Stimulated activated CD4-positive, alpha-beta T cell treated with anti-CD3 and anti-CD28 coated beads, Interleukin-4, amount 100 ng/mL, for 4 hours (primary cell): Measurements from ENCODE around the gene RMDN2.
"Not testable (repeated sequence)": the region's sequence is repeated elsewhere in the genome, so short reads cannot be mapped to it uniquely, and the experiment has no call there.

ENCODE experiments used
- DNase-seq, 2 experiments: peaks; one replicate each; pipeline ENCODE4 v3.0.0-alpha.2; 2020

RMDN2 gene

DNA sequence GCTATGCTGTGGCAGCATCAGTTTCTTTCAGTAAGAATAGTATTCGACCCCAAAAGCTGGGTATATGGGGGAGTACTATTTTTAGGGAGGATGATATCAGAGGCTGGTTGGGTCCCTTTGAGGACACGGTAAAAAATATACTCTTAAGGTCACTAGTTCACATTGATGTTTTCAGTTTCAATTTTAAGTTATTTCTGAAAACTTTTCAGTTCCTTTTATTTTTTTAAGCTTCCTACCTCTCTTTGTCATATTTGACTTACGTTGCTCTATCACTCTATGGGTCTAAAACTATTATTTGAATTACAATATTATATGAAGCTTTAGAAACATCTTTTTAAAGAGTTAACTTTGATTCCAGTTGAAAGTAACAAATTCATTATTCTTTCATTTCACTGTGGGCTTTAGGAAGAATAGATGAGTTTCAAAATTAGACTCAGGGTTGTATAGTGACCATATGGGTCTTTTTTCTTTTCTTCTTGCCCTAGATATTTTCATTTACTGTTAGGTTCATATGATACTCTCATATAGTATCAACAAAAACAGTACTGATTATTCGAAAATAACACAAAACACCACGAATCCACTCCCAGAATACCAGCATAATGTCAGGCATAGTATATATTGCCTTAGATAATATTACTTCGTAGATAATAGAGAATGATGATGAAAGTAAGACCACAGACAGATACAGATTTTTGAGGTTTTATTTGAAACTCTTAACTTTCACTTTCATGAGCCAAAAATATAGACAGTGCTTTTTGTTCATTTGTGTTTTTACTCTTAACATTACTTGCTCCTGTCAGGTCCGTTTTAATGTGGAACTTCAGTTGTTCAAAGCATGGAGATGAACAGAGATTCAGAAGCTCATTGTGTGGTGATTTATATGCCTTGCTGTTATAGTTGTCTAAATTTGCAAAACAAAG, 9.8 kb downstream of the RMDN2 start:
- DNase-seq = no peak

DNA sequence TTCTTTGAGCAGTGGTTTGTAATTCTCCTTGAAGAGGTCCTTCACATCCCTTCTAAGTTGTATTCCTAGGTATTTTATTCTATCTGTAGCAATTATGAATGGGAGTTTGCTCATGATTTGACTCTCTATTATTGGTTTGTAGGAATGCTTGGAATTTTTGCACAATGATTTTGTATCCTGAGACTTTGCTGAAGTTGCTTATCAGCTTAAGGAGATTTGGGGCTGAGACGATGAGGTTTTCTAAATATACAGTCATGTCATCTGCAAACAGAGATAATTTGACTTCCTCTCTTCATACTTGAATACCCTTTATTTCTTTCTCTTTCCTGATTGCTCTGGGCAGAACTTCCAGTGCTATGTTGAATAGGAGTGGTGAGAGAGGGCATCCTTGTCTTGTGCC, 12.5 kb downstream of the RMDN2 start:
- not testable (repeated sequence) for DNase-seq

DNA sequence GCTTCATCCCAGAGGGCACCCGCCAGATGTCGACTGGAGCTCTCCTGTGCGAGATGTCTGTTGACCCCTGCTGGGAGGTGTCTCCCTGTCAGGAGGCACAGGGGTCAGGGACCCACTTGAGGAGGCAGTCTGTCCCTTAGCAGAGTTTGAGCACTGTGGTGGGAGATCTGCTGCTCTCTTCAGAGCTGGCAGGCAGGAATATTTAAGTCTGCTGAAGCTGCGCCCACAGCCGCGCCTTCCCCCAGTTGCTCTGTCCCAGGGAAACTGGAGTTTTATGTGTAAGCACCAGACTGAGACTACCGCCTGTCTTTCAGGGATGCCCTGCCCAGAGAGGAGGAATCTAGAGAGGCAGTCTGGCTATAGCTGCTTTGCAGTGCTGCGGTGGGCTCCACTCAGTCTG, 16.2 kb downstream of the RMDN2 start:
- DNase-seq = not testable (repeated sequence)

DNA sequence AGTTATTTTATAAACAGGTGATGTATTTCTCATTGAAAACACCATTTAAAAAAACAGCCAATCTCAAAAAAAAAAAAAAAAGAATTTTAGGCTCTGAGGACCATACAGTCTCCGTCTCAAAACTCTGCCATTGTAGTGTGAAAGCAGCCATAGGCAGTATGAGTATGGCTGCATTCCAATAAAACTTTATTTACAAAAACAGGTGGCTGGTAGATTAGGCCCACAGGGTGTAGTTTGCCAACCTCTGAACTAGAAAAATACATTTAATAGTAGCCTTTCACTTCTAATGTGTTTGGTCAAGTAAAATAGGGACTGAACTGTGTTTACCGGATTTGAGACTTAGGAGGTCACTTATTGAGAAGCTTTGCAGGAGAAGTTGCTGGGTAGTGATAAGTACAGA, 19.2 kb downstream of the RMDN2 start:
- DNase-seq = no peak

DNA sequence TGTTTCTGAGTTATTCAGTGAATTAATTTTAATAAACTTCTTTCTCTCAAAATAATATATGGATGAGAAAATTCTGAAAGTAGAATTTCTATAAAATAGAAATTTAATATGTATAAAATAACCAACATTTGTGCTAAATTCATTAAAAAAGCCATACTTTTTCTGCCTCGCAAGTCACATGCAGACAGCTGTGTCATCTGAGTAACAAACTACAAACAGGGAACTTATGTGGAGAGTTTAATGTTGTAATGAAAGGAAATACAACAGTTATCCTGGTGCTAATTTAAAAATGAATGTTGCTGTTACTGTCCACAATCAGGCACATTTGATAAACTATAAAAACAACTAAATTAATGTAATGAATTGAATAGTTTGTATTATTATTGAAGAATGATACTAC, 22.2 kb downstream of the RMDN2 start:
- no peak for DNase-seq

DNA sequence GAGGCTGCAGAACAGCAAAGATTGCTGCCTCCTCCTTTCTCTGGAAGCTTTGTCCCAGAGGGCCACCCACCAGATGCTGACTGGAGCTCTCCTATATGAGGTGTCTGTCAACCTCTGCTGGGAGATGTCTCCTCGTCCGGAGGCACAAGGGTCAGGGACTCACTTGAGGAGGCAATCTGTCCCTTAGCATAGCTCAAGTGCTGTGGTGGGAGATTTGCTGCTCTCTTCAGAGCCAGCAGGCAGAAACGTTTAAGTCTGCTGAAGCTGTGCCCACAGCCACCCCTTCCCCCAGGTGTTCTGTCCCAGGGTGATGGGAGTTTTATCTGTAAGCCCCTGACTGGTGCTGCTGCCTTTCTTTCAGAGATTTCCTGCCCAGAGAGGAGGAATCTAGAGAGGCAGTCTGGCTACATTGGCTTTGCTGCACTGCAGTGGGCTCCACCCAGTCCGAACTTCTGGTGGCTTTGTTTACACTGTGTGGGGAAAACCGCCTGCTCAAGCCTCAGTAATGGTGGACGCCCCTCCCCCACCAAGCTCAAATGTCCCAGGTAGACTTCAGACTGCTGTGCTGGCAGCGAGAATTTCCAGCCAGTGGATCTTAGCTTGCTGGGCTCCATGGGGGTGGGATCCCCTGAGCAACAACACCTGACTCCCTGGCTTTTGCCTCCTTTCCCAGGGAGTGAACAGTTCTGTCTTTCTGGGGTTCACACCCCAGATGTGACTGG, 37.1 kb downstream of the RMDN2 start:
- not testable (repeated sequence) for DNase-seq

DNA sequence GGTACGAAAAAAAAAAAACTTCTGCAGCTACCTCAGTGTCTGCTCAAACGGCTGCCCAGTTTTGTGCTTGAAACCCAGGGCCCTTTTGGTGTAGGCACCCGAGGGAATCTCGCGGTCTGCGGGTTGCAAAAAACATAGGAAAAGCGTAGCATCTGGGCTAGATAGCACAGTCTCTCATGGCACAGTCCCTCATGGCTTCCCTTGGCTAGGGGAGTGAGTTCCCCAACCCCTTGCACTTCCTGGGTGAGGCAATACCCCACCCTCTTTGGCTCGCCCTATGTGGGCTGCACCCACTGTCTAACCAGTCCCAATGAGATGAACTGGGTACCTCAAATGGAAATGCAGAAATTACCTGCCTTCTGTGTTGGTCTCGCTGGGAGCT, 37.6 kb downstream of the RMDN2 start:
- not testable (repeated sequence) for DNase-seq

DNA sequence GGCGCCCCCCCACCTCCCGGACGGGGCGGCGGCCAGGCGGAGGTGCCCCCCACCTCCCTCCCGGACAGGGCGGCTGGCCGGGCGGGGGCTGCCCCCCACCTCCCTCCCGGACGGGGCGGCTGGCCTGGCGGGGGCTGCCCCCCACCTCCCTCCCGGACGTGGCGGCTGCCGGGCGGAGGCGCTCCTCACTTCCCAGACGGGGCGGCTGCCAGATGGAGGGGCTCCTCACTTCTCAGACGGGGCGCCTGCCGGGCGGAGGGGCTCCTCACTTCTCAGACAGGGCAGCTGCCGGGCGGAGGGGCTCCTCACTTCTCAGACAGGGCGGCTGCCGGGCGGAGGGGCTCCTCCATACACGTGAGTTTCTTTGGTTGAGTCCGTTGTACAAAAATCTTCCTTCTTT, 38.8 kb downstream of the RMDN2 start:
- DNase-seq = not testable (repeated sequence)

DNA sequence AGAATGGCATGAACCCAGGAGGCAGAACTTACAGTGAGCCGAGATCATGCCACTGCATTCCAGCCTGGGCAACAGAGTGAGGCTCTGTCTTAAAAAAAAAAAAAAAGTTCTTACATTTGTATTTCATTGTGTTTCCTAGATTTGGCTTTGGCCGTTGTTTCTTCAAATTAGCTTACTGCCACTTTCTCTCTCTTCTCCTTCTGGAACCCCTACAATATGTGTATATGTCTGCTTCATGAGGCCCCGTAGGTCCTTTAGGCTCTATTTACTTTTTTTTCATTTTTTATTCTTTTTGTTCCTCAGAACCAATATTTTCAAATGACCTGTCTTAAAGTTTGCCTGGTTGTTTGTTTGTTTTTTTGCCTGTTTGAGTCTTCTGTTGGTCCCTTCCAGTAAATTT, 41.2 kb downstream of the RMDN2 start:
- no peak for DNase-seq

DNA sequence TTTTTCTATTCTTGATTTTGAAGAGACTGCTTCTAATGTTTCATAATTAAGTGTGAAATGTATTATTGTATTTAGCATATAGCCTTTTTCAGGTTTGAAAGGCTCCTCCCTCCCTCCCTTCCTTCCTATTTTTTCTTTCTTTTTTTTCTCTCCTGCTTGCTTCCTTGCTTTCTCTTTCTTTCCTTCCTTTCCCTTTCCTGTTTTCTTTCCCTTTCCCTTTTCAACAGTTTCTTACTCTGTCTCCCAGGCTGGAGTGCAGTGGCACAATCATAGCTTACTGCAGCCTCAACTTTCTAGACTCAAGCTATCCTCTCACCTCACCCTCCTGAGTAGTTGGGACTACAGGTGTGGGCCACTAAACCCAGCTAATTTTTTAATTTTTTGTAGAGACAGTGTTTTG, 44.6 kb downstream of the RMDN2 start:
- DNase-seq = no peak

DNA sequence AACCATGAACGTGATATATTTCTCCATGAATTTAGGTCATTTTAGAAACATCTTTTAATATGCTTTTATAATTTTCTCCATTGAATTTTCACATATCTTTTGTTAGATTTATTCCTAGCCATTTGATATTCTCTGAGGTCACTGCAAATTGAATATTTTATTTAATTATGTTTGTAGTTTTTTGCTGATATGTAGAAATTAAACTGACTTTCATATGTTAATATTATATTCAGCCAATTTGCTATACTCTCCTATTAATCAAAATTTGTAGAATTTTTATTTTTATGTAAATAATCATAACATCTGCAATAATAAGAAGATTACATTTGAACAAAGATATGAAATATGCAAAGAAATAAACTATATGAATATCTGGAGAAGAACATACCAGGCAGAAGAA, 46.9 kb downstream of the RMDN2 start:
- DNase-seq = no peak

DNA sequence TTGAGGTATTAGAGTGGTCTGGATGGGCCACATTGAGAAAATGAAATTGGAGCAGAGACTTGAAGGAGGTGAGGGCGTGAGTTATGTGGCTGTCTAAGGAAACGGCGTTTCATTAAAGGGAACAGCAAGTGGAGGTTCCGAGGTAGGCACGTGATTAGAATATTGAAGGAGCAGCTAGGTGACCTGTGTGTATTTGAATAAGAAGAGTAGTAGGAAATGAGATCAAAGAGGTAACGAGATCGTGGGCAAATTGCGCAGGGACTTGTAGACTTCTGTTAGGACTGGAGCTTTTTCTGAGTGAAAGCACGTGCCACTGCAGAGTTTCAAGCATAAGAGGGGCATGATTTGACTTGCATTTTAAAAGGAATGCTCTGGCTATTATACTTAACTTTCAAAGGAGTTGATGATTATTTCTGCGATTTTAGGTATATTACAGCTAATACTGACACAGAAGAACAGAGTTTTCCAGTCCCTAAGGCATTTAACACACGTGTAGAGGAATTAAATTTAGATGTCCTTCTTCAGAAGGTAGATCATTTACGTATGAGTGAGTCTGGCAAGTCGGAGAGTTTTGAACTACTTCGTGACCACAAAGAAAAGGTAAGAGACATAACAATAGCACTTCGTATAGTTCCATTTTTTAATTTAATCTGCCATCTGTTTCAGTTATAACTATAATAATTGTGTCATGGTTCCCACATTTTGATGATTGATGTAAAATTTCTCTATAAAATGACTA, 48.7 kb downstream of the RMDN2 start:
- DNase-seq = no peak

DNA sequence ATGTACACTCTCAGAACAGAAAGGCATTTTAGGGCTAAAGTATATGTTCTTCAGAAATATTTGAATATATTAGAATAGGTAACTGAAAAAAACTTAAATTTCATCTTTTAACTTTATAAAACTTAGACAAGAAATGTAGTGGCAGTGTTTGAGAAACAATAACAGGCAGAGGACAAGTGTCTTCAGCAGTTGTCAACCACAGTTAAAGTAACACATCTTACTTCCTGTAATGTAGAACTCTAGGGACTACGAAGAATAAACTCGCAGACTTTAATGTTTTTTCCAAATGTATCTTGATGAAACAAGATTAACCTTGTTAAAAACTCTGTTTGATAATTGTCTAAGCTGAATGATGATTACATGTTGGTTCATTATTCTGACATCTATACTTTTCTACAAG, 50.7 kb downstream of the RMDN2 start:
- no peak for DNase-seq

DNA sequence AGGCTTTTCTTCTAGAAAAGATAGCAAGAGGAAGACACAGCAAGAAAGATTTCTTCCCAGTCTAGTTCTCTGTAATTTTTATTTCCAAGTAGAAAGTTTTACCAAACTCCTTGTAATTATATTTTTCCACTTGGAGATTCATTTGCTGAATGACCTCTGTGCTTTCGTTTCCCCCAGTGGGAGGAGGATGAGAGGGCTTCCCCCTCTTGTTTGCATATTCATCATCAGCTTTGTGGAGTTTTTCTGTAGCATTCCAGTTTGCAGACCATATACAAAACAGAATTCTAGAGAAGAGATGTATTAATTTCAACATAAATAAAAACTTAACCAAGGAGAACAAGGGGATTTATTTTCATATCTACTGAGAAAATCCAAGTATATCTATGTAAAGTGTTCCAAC, 51.3 kb downstream of the RMDN2 start:
- DNase-seq = no peak

DNA sequence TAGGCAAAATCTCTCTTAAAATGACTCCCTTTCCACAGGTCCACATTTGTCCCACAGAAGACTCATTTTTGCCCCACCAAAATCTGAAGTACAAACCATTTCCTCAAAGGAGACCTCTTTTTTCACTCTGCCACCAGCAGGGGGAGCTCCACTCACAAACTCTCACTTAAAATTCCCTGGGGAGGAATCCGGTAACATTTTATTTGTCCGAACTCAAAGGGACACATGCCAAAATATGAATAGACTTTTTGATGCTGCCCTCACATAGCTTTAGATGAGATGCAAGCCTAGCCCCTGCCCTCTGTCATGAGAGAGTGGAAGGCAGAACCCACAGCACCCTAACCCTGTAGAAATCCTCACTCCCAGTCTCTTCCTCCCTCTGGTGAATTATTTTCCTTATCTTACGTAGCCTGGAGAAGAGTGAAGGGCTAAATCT, 57.1 kb downstream of the RMDN2 start:
- peak; percentile 32 to 52 for DNase-seq

DNA sequence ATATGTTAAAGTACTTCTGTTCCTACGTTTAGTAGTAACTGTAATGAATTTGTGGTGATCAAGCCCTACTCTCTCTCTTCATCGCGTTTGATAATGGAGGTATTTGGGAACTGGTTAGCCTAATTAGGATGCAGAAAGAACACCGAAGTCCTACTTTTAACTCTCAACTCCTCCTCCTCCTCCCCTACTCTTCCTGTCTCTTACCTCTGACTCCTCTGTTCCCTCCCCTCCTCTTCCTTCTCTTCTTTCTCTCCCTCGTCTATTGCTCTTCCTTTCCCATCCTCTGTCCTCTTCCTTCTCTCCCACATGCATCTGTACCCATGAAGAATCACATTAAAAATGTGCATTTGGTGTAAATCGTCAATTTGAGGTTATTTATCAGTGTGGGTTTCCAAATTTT, 57.8 kb downstream of the RMDN2 start:
- no peak for DNase-seq

DNA sequence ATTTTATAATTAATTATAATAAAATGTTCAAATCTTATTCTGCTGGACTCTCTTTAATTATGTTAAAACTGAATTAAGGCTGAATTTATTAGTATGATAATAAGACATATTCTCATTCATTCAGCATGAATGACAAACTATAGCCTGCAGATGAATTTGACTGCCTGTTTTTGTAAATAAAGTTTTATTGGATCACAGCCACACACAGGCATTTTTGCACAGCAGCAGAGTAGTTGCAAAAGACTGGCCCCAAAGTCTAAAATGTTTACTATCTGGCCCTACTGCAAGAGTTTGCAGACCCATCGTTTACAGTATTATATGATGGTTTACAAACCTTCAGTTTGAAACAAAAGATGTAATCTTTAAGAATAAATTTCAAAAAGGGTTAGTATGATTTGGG, 58.6 kb downstream of the RMDN2 start:
- DNase-seq = no peak

DNA sequence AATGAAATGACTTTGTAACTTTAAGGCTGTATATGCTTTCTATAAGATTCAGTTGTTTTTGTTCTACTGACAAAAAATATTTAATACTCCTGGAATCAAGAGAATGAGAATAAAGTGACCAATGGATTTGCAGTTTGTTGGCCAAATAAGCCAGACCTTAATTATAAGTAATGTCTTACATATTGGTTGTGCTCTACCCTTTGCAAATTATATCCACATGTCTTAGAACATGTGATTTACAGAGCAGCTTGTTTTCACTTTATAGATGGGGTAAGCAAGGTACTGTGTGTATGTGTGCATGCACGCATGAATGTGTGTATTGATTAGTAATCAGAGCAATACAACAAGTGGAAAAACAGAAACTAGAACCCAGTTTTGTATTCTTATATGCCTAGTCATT, 59.1 kb downstream of the RMDN2 start:
- no peak for DNase-seq

DNA sequence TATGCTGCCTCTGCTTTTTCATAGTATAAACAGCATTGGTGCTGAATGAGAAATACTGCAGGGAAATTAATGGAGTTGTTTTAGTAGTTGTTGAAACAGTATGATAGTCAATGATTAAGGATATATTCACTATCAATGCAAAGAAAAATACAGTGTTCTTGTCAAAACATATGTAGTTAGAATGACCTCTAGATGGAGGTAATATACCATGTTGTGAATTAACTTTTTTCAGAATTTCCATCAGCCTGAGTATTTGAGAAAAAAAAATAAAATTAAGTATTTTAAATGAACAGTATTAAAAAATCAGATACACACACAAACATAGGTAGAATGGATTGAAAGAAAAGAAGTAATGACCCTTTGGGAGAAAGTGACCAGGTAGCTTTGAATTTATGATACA, 59.5 kb downstream of the RMDN2 start:
- no peak for DNase-seq

DNA sequence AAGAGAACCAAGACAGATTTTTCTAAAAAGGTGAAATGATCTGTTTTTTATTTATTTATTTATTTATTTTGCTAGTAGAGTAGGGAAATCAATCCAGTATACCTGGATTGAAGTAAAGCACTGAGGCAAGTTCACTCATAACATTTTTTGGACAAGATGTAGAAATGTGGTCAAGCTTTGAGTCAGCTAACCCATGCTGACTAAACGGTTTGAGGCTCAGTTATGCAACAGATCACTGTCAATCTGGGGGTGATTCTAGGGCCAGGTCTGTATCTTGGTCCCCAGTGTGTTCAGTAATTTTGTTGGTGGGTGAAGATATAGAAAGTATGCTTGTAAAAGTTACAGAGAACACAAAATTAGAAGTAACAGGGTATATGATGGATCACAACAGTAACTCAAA, 60.2 kb downstream of the RMDN2 start:
- no peak for DNase-seq

DNA sequence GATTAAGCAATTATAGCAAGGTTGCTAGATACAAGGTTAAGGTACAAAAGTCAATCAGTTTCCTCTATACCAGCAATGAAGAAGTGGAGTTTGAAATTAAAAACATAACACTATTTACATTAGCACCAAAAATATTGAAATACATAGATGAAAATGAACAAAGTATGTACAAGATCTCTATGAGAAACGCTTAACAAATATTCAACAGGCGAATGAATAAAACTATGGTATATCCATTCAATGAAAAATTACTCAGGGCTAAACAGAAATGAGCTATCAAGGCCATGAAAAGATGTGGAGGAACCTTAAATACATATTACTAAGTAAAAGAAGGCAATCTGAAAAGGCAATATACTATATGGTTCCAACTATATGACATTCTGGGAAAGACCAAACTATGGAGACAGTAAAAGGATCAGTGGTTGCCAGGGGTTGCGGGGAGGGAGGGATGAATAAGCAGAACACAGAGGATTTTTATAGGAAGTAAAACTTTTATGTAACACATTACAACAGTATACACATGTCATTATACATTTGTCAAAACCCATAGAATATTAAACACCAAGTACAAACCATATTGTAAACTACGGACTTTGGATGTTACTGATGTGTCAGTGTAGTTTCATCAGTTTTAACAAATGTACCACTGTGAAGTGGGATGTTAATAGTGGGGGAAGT, 62.1 kb downstream of the RMDN2 start:
- no peak for DNase-seq

DNA sequence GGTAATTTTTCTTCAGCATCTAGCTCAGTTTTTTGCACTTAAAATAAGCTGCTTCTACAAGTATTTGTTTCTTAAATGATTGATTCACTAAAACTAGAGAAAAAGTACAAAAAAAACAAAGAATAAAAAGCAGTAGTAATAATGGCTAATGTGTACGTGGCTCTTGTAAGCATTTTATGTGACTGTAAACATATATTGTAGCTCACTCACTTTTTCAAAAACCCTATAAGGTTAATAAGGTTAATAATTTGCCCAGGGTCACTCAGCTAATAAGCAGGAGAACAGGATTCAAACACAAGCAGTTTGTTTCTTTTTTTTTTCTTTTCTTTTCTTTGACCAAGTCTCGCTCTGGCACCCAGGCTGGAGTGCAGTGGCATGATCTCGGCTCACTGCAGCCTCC, 67.5 kb downstream of the RMDN2 start:
- DNase-seq = no peak

DNA sequence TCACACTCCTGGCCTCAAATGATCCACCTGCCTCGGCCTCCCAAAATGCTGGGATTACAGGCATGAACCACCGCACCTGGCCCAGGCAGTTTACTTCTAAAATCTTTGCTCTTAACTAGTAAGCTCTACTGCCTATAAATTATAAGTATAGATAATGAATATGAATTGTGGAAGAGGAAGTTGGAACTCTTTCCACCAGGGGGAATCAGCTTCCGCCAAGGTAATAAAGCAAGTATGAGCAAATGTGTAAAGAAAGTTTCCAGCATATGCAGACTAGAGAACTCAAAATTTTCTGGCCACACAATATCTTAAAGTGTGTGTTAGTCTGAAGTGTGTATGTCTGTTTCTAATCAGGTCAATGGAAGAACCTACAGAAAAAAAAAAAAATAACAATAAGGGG, 68.1 kb downstream of the RMDN2 start:
- DNase-seq = no peak
